ENCODE results near the gene SIGLEC7.

DNA sequence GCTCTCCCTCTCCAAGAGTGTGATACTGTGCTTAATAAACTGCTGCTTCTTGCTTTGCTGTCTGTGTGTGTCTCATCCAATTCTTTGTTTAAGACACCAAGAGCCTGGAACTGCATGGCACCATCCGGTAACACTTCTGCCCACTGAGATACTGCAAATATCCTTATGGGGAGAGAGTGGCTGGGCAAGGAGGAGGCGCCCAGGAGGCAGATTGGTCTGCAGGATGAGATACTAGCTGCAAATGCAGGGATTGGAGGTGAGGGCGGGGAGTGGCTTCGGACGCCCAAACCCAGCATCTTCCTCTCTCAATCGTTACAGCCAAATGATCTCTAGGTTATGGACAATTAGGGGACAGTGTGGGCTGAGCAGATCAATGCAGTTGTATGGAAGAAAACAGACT is 1.7 kb upstream of the SIGLEC7 start:
- TF ChIP-seq, protein P1, sequence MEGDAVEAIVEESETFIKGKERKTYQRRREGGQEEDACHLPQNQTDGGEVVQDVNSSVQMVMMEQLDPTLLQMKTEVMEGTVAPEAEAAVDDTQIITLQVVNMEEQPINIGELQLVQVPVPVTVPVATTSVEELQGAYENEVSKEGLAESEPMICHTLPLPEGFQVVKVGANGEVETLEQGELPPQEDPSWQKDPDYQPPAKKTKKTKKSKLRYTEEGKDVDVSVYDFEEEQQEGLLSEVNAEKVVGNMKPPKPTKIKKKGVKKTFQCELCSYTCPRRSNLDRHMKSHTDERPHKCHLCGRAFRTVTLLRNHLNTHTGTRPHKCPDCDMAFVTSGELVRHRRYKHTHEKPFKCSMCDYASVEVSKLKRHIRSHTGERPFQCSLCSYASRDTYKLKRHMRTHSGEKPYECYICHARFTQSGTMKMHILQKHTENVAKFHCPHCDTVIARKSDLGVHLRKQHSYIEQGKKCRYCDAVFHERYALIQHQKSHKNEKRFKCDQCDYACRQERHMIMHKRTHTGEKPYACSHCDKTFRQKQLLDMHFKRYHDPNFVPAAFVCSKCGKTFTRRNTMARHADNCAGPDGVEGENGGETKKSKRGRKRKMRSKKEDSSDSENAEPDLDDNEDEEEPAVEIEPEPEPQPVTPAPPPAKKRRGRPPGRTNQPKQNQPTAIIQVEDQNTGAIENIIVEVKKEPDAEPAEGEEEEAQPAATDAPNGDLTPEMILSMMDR (conservative IDR thresholded peaks at IDR 0.05; ENCODE audit: low read depth, low read length), result no peak
- TF ChIP-seq EZH2 (IDR thresholded peaks at IDR 0.05; ENCODE audit: low read length, unreplicated experiment), result no peak

All from PC-3 (cell line).